ENCODE results near the gene PLCB4. TPM values are rescaled to one million over a fixed set of nuclear protein-coding genes. Genes with fewer than 3 reads are reported as not detected.

Gene PLCB4
- polyA plus RNA-seq, 1 experiment = 18.6 TPM

GRCh38 chr20:9517297-9518162 lies 448.6 kb downstream of the PLCB4 start:
- no peak overlapping the region for H3K4me3 ChIP-seq (ENCODE audit: low read depth, low read length)
- no peak overlapping the region for H3K27ac ChIP-seq (ENCODE audit: low read depth, low read length)
- TF ChIP-seq CTCF (IDR thresholded peaks at IDR 0.05; ENCODE audit: low read depth, low read length) = no peak
- CTCF ChIA-PET = no interaction called here
- POLR2A ChIA-PET = no interaction called here
- peaks cover 57% of the 10 kb centered on the region for H3K27me3 ChIP-seq (ENCODE audit: control insufficient read depth, insufficient read depth, low read length)
- no peaks in the 10 kb centered on the region; the same call in 1 of the 2 replicates for H3K9me3 ChIP-seq (ENCODE audit: control insufficient read depth, insufficient read depth, low read length)
- DNase-seq (ENCODE audit: low read depth, low spot score) = no peak

- TF ChIP-seq CTCF (IDR thresholded peaks at IDR 0.05; ENCODE audit: low read depth, low read length) = no peak
- POLR2A ChIA-PET = no interaction called here
- Histone ChIP-seq H3K4me3 (ENCODE audit: low read depth, low read length) (no peak overlapping the region), H3K27ac (ENCODE audit: low read depth, low read length) (no peak overlapping the region), H3K9me3 (ENCODE audit: control insufficient read depth, insufficient read depth, low read length) (no peaks in the 10 kb centered on the region; the same call in 1 of the 2 replicates), H3K27me3 (ENCODE audit: control insufficient read depth, insufficient read depth, low read length) (peaks cover 56% of the 10 kb centered on the region)
- CTCF ChIA-PET = interaction anchor here (1.0 kb wide), 1 partner anchor 126 kb away, joined by 3 read pairs; no protein-coding TSS in a partner anchor
- DNase-seq (ENCODE audit: low read depth, low spot score) = no peak
These were observed 449.8 kb downstream of the PLCB4 start for GRCh38 chr20:9518576-9519175.

- Histone ChIP-seq H3K9me3 (ENCODE audit: control insufficient read depth, insufficient read depth, low read length) (no peaks in the 10 kb centered on the region; the same call in 1 of the 2 replicates), H3K27ac (ENCODE audit: low read depth, low read length) (no peak overlapping the region), H3K27me3 (ENCODE audit: control insufficient read depth, insufficient read depth, low read length) (peaks cover 42% of the 10 kb centered on the region), H3K4me3 (ENCODE audit: low read depth, low read length) (no peak overlapping the region)
- ChIA-PET CTCF (no interaction called here), POLR2A (no interaction called here)
- no peak for DNase-seq (ENCODE audit: low read depth, low spot score)
- no peak for TF ChIP-seq CTCF (IDR thresholded peaks at IDR 0.05; ENCODE audit: low read depth, low read length)
These were observed 451.2 kb downstream of the PLCB4 start for GRCh38 chr20:9520086-9520485.

- Histone ChIP-seq H3K4me3 (ENCODE audit: low read depth, low read length) (no peak overlapping the region), H3K9me3 (ENCODE audit: control insufficient read depth, insufficient read depth, low read length) (no peaks in the 10 kb centered on the region), H3K27me3 (ENCODE audit: control insufficient read depth, insufficient read depth, low read length) (peaks cover 9% of the 10 kb centered on the region), H3K27ac (ENCODE audit: low read depth, low read length) (no peak overlapping the region)
- ChIA-PET POLR2A (no interaction called here), CTCF (no interaction called here)
- TF ChIP-seq CTCF (IDR thresholded peaks at IDR 0.05; ENCODE audit: low read depth, low read length) = no peak
- no peak for DNase-seq (ENCODE audit: low read depth, low spot score)
These were observed 454.7 kb downstream of the PLCB4 start for GRCh38 chr20:9523636-9524035.

Data from AG04450 (cell line).